HepG2 (cell line): Measurements from ENCODE around the gene UNC5B. TPM values are rescaled to one million over a fixed set of nuclear protein-coding genes. Genes with fewer than 3 reads are reported as not detected.
A peak's percentile ranks its signal among the peaks of the same experiment; 100 is the strongest.

Experiments
- ATAC-seq: fragments of 200-7000 bp; cut with Tn5 transposase; 3 replicates; pipeline ENCODE4 v1.9.1; 2020; ENCODE audit warnings: mild to moderate bottlenecking, moderate library complexity
- BruUV-seq: library from RNA; stranded (reverse); fragments of 400-500 nt; replicated peaks from 2 replicates; lab custom pipeline; 2021; lab: Mats Ljungman, UMichigan
- CTCF ChIA-PET: fragments of 300-600 bp; formaldehyde crosslinking; extraction: SDS; loops from one replicate; lab custom pipeline; 2021; ENCODE audit warnings: low total read pairs, inconsistent platforms, low intra/inter-chr PET ratio; lab: Yijun Ruan, JAX
- POLR2A ChIA-PET: fragments of 350-600 bp; sonication (Branson Sonifier 250); formaldehyde crosslinking; loops from one replicate; lab custom pipeline; 2020; ENCODE audit warnings: antibody characterized with exemption, inconsistent platforms; lab: Yijun Ruan, JAX
- DNase-seq: peaks from one replicate; pipeline ENCODE4 v3.0.0-alpha.2; 2015; ENCODE audit warnings: low spot score
- FAIRE-seq: peaks from 3 replicates; lab custom pipeline; 2011; peaks lifted over from hg19 to GRCh38; lab: Jason Lieb, UNC
- H2AFZ ChIP-seq: one replicate; pipeline ENCODE4 v1.6.1; 2011; ENCODE audit warnings: low read length, inconsistent platforms
- H3K27ac ChIP-seq: fragments of 300-600 bp; 3 replicates; pipeline ENCODE4 v1.8.0; 2011; ENCODE audit warnings: mixed run types, mild to moderate bottlenecking, mixed read lengths, low read length, inconsistent platforms; ENCODE audit not compliant: insufficient read depth; ENCODE audit errors: extremely low read length
- H3K27me3 ChIP-seq, 2 experiments: fragments of 200-600 bp in 1 of 2; 2 replicates in 1 of 2; 3 replicates in 1 of 2; pipeline versions ENCODE4 v1.6.0 to v1.8.0; 2011; ENCODE audit warnings: low read length in 2 of 2, mild to moderate bottlenecking in 2 of 2, moderate library complexity in 2 of 2, inconsistent platforms in 1 of 2; ENCODE audit not compliant: insufficient read depth in 2 of 2, control insufficient read depth in 1 of 2
- H3K36me3 ChIP-seq, 2 experiments: fragments of 200-600 bp in 1 of 2; replicated peaks in 1 of 2; 2 replicates in 1 of 2; 3 replicates in 1 of 2; pipeline versions ENCODE4 v1.5.1 to v1.8.0; 2011; ENCODE audit warnings: low read length in 2 of 2, inconsistent platforms in 1 of 2; ENCODE audit not compliant: insufficient read depth in 2 of 2, control insufficient read depth in 1 of 2
- H3K4me1 ChIP-seq: 2 replicates; pipeline ENCODE4 v1.5.1; 2012; ENCODE audit warnings: low read length, inconsistent platforms; ENCODE audit not compliant: insufficient read depth
- H3K4me2 ChIP-seq: 2 replicates; pipeline ENCODE4 v1.6.0; 2011; ENCODE audit warnings: low read depth, low read length, inconsistent platforms
- H3K4me3 ChIP-seq, 3 experiments: fragments of 200-600 bp in 1 of 3; sonication (generic), shearing (Covaris generic) in 1 of 3; replicated peaks in 1 of 3; 2 replicates each; pipeline ENCODE4 v1.5.1; 2011 to 2016; ENCODE audit warnings: low read length in 3 of 3, inconsistent platforms in 2 of 3, low read depth in 2 of 3, mild to moderate bottlenecking in 2 of 3, control low read depth in 1 of 3, mixed read lengths in 1 of 3; ENCODE audit not compliant: insufficient read depth in 1 of 3
- H3K79me2 ChIP-seq: one replicate; pipeline ENCODE4 v1.6.1; 2011; ENCODE audit warnings: low read length, inconsistent platforms; ENCODE audit not compliant: insufficient read depth
- H3K9ac ChIP-seq: 2 replicates; pipeline ENCODE4 v1.6.0; 2011; ENCODE audit warnings: mild to moderate bottlenecking, low read depth, low read length, inconsistent platforms; ENCODE audit not compliant: insufficient read depth
- H3K9me3 ChIP-seq: 2 replicates; pipeline ENCODE4 v1.5.1; 2012; ENCODE audit warnings: mild to moderate bottlenecking, low read length
- H4K20me1 ChIP-seq: 2 replicates; pipeline ENCODE4 v1.6.0; 2011; ENCODE audit warnings: inconsistent platforms, mild to moderate bottlenecking, low read length, moderate library complexity; ENCODE audit not compliant: insufficient read depth
- CENPT ChIP-seq: sonication (generic); formaldehyde crosslinking; IDR thresholded peaks from 2 replicates; pipeline ENCODE4 v1.8.0; 2022; ENCODE audit warnings: low read depth, mild to moderate bottlenecking, moderate library complexity, missing genetic modification reagents
- XBP1 ChIP-seq: sonication (generic); formaldehyde crosslinking; IDR thresholded peaks from 2 replicates; pipeline ENCODE4 v1.5.0; 2020; ENCODE audit warnings: missing genetic modification reagents
- ZC3H4 ChIP-seq: sonication (generic); formaldehyde crosslinking; IDR thresholded peaks from 2 replicates; pipeline ENCODE4 v1.4.0; 2020; ENCODE audit warnings: missing genetic modification reagents, borderline replicate concordance
- ZNF12 ChIP-seq: sonication (generic); formaldehyde crosslinking; IDR thresholded peaks from 2 replicates; pipeline ENCODE4 v1.5.0; 2020; ENCODE audit warnings: missing genetic modification reagents
- ZNF296 ChIP-seq: sonication (generic); formaldehyde crosslinking; conservative IDR thresholded peaks from 2 replicates; pipeline ENCODE4 v1.5.0; 2020; ENCODE audit warnings: mild to moderate bottlenecking, missing genetic modification reagents
- ZNF737 ChIP-seq: sonication (generic); formaldehyde crosslinking; IDR thresholded peaks from 2 replicates; pipeline ENCODE4 v1.5.0; 2020; ENCODE audit warnings: missing genetic modification reagents, mild to moderate bottlenecking, borderline replicate concordance
- ZNF768 ChIP-seq: sonication (generic); formaldehyde crosslinking; IDR thresholded peaks from 2 replicates; pipeline ENCODE4 v1.4.0; 2020; ENCODE audit warnings: missing genetic modification reagents
- WGBS: methylation state at CpG from one replicate; pipeline ENCODE4 v1.1.6; 2017; ENCODE audit warnings: low lambda C conversion rate; 5-methylcytosine and 5-hydroxymethylcytosine counted together
- in situ Hi-C: cut with HindIII; loops from 2 replicates; pipeline ENCODE4 v1.10.0; 2017; ENCODE audit warnings: low pct_unique_long_range_greater_than_20kb; ENCODE audit not compliant: extremely low pct_ligation_motif_present
- intact Hi-C: fragments of 100-400 bp; cut with micrococcal nuclease; formaldehyde crosslinking; loops from one replicate; pipeline ENCODE4 v1.10.0; 2022; ENCODE audit not compliant: unreplicated experiment
- polyA plus RNA-seq, 8 experiments: library from polyadenylated mRNA; depleted of rRNA in 3 of 8; stranded (reverse) in 7 of 8; unstranded in 1 of 8; fragments of >200 nt; fragmentation: Illumina TruSeq in 4 of 8; extraction: Trizol in 4 of 8; gene quantifications; 2 replicates each; pipeline versions ENCODE4 v1.2.1 to v1.2.3, GENCODE V29; 2011 to 2016; ENCODE audit warnings: low read depth in 4 of 8, missing spikeins in 1 of 8, mixed read lengths in 1 of 8; ENCODE audit not compliant: insufficient read depth in 1 of 8
- total RNA-seq, 5 experiments: library from RNA; depleted of rRNA; stranded (reverse); fragments of >200 nt; fragmentation: Illumina TruSeq; extraction: Trizol; gene quantifications; 2 replicates each; pipeline ENCODE4 v1.2.3, GENCODE V29; 2016; ENCODE audit warnings: low read depth in 1 of 5
- TF ChIP-seq, protein P1 (sequence below): sonication (generic); formaldehyde crosslinking; IDR thresholded peaks from 2 replicates; pipeline ENCODE4 v1.8.1; 2023; ENCODE audit warnings: missing genetic modification reagents, mild to moderate bottlenecking, borderline replicate concordance
- TF ChIP-seq, protein P2 (sequence below): fragments of 450-650 bp; IDR thresholded peaks from 2 replicates; pipeline ENCODE4 v1.6.1; 2016
- TF ChIP-seq, protein P3 (sequence below): IDR thresholded peaks from 2 replicates; pipeline ENCODE4 v1.6.1; 2012; ENCODE audit warnings: inconsistent platforms

The UNC5B gene
- total and polyA plus RNA-seq, 2 of the 13 experiments (the other 11 are each of a cell fraction or from before 2014, with no cell fraction given) = 0.07 TPM

DNA sequence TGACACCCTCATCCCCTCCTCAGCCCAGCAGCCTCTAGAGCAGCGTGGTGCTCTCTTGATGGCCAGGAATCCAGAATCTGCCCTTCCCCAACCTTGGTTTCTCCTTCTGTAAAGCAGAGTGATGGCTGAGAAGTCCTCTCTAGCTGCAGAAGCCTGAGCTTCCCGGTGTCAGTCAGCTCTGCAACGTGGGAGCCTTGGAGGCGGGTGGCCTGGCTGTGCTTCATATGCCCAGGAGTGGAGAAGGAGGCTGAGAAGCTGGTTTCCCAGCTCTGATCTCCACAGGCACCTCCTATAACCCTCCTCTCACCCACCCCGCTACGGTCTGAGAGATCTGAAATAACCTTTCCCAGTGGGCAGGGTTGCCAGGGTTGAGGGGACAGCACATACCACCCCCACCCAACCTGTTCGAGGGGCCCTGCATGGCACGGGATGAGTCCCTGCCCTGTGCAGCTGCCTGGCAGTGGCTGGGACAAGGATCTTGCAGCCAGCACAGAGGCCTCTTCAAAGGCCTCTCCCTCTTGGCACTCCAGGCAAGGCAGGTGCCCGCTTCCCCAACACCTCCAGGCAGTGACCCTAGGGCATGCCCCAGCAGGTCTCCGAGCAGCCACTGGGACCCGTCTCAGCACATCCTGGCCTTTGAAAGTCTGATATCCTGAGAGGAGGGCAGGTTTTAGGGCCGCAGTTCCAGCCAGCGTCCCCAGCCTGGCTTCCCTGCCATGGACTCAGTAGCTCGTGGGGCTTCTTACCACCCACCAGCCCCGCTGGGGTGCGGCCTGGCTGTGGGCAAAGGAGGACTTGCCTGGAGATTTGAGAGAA lies 88.4 kb downstream of the UNC5B start (continued):
- no peak for TF ChIP-seq CENPT (CRISPR knock-in tag)
- TF ChIP-seq ZC3H4 = no peak
- TF ChIP-seq, protein P1, sequence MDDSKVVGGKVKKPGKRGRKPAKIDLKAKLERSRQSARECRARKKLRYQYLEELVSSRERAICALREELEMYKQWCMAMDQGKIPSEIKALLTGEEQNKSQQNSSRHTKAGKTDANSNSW = no peak
- TF ChIP-seq ZNF296 (CRISPR knock-in tag) = no peak
- TF ChIP-seq XBP1 = no peak
- no peak for TF ChIP-seq ZNF12
- TF ChIP-seq, all 625 proteins: peak for 0

DNA sequence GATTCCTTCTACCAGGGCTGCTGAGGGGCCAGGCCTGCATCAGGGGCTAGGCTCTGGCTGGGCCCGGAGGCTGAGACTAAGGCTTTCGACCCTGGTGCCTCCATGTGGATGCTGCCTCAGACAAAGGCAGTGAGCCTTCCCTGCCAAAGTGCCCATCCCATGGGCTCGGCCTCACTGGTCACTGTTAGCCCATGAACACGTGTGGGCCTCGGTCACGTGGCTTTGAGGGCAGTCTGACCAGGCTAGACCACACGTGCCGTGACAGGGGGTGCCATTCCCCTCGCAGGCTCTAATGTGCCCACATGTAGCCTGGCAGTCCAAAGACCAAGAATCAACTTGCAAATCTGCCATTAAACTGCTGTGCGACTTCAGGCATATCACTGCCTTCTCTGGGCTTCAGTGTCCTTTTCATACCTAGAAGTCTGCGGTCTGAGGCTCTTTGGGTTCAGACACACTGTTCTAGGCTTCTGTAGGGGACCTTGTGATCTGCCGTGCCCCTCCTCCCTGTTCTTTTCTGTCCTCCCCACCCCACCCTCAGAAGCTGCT lies 89.1 kb downstream of the UNC5B start:
- 38% methylated on average over 9 of the region's 12 CpGs for WGBS
- POLR2A ChIA-PET = no interaction called here

More for the DNA sequence above, 89.1 kb downstream of the UNC5B start:
- intact Hi-C loops = no loop called here
- ATAC-seq (no peak), FAIRE-seq (no peak), DNase-seq (no peak)
- Histone ChIP-seq H3K4me1 (no peaks in the 10 kb centered on the region), H3K9me3 (no peaks in the 10 kb centered on the region), H3K36me3 (no peaks in the 10 kb centered on the region), H3K79me2 (no peaks in the 10 kb centered on the region), H3K27me3 (peaks cover 0 to 13% of the 10 kb centered on the region in 2 experiments; a peak in 2 of 5 replicates), H3K9ac (no peak overlapping the region), H3K27ac (no peak overlapping the region), H2AFZ (no peak overlapping the region), H3K4me3 (no peak overlapping the region), H4K20me1 (0 out of 2 replicates have a peak, but pooled peaks cover 3% of the 10 kb centered on the region), H3K4me2 (no peak overlapping the region)
- BruUV-seq = no TSS peak
- CTCF ChIA-PET = no interaction called here
- TF ChIP-seq ZNF768 (CRISPR knock-in tag) (peak; percentile 60), ZNF737 (no peak)
- TF ChIP-seq, protein P2, sequence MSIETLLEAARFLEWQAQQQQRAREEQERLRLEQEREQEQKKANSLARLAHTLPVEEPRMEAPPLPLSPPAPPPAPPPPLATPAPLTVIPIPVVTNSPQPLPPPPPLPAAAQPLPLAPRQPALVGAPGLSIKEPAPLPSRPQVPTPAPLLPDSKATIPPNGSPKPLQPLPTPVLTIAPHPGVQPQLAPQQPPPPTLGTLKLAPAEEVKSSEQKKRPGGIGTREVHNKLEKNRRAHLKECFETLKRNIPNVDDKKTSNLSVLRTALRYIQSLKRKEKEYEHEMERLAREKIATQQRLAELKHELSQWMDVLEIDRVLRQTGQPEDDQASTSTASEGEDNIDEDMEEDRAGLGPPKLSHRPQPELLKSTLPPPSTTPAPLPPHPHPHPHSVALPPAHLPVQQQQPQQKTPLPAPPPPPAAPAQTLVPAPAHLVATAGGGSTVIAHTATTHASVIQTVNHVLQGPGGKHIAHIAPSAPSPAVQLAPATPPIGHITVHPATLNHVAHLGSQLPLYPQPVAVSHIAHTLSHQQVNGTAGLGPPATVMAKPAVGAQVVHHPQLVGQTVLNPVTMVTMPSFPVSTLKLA = peak; percentile 41; the same call in 1 of the 2 replicates
- TF ChIP-seq, protein P3, sequence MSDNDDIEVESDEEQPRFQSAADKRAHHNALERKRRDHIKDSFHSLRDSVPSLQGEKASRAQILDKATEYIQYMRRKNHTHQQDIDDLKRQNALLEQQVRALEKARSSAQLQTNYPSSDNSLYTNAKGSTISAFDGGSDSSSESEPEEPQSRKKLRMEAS = no peak
- in situ Hi-C loops = no loop called here
